Cerebellar cortex (tissue), 1 donor: ENCODE results near the gene ACTA2.
"Not testable (repeated sequence)": the region's sequence is repeated elsewhere in the genome, so short reads cannot be mapped to it uniquely, and the experiment has no call there.

Source experiments
- DNase-seq: peaks from one replicate; pipeline ENCODE4 v3.0.0-alpha.2; 2015; ENCODE audit warnings: low spot score

ACTA2 gene

GRCh38 chr10:88949912-88950837, 2.4 kb downstream of the ACTA2 start:
- DNase-seq, result no peak

- DNase-seq, result no peak
These were observed 3.5 kb downstream of the ACTA2 start for GRCh38 chr10:88949051-88949450.

DNA sequence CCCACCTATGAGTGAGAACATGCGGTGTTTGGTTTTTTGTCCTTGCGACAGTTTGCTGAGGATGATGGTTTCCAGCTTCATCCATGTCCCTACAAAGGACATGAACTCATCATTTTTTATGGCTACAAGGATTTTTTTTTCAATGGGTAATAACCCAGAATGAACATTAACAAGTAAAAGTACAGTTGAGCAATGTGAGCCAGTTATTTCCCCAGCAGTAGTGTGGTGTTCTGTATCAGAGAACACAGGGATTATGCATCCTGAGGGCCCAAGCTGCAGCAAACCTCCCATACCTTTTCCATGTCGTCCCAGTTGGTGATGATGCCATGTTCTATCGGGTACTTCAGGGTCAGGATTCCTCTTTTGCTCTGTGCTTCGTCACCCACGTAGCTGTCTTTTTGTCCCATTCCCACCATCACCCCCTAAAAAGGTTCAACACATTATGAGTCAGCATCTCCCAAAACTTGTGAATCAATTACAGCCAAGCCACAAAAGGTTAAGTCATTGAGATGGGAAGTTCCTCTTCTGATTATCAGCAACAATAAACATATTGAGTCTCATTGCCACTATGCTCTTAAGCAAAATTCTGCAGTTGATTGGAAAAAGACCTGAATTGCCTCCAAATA, 5.5 kb downstream of the ACTA2 start:
- DNase-seq, result no peak

DNA sequence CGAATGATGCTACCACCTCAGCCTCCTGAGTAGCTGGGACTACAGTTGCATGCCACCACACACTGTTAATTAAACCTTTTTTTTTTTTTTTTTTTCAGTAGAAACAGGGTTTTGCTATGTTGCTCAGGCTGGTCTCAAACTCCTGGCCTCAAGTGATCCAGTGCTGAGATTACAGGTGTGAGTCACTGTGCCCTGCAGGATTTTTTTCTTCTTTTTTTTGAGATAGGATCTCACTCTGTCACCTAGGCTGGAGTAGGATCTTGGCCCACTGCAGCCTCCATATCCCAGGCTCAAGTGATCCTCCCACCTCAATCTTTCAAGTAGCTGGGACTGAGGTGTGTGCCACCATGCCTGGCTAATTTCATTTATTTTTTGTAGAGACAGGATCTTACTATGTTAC, 6.4 kb downstream of the ACTA2 start:
- no peak for DNase-seq

DNA sequence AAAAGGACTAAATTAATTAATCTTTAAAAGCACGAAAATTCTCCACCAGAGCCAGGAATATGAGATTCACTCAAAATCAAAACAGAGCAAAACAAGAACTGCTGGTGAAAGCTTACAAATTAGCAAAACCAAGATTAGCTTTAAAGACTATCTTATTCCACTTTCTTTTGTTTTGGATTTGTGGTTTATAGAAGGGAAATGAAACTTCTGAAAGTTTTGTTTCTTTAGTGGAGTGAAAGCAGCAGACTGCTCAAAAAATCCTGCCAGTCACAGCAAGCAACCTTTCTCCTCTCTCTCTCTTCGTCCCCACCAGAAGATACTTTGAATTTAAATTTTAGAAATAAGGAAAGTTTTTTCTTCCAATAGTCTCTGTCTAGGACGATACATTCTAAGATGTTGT, 7.8 kb downstream of the ACTA2 start:
- no peak for DNase-seq

DNA sequence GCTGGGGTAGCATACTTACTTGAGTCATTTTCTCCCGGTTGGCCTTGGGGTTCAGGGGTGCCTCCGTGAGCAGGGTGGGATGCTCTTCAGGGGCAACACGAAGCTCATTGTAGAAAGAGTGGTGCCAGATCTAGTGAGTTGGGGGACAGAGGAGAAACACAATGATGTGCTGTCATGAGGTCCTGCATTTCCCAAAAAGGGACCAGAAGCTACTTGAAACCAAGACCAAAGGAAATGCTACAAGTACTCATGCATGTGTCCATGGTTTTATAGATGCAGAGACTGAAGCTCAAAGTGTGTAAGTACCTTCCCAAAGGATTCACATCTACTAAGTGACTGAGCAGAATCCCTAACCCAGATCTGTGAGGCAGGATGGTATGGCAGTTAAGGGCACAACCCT, 8.8 kb downstream of the ACTA2 start:
- no peak for DNase-seq

GRCh38 chr10:88941026-88941425, 11.5 kb downstream of the ACTA2 start:
- no peak for DNase-seq

DNA sequence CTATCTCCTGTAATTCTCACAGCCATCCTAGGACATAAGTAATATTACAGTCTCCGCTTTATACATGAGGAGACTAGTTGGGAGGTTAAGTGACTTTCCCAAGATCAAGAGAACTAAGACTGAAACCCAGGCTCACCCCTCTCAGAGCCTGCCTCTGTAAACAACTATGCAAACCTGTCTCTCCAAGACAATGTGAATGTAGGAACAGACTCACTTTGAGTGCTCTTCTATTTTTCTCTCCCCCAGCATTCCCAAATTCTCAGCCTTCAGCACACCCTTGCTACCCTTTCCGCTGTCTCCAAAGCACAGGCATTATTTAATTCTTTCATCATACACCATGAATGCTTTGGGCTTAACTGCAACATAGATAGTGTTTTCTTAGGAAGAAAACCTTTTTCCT, 13.6 kb downstream of the ACTA2 start:
- no peak for DNase-seq

- no peak for DNase-seq
These were observed 14.5 kb downstream of the ACTA2 start for GRCh38 chr10:88938039-88938438.

- DNase-seq, result no peak
These were observed 15.9 kb downstream of the ACTA2 start for GRCh38 chr10:88936656-88937055.

- peak; percentile 95 for DNase-seq
These were observed 17.5 kb downstream of the ACTA2 start for GRCh38 chr10:88934900-88935672.

GRCh38 chr10:88933564-88933963, 19.0 kb downstream of the ACTA2 start:
- DNase-seq, result no peak

DNA sequence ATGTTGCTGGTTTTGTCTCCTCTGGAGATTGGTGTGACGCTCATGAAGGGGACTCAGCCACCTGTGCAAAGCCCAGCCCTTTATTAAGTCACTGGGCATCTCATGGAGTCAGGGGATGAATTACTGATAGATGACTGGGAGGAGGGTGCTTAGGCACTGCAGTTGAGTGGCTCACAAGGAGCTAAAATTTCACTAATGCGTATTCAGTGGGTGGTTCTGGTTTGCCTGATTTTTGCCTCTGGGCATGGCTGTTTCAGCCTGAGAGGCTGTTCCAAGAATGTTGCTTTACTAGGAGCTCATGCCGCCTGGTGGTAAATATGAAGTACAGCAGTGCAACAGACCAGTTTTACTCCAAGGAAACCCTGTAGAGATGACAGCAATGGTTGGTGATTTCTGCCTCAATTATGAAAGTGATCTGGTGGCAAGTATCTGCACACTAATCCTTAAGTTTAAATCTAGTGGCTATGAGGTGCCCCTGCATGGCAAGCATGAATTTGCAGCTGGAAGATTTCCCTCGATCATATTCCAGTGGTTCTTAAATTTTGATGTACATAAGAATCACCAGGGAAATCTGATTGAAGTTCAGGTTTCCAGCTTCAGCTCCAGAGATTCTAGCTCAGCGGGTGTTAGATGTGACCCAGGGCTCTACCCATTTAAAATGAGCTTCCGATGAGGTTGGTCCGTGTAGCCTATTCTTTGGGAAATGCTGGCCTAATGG, 19.9 kb downstream of the ACTA2 start:
- peak; percentile 85 for DNase-seq

GRCh38 chr10:88932029-88932428, 20.5 kb downstream of the ACTA2 start:
- not testable (repeated sequence) for DNase-seq

- DNase-seq, result no peak
These were observed 21.0 kb downstream of the ACTA2 start for GRCh38 chr10:88931548-88931947.

- no peak for DNase-seq
These were observed 24.3 kb downstream of the ACTA2 start for GRCh38 chr10:88928254-88928653.

DNA sequence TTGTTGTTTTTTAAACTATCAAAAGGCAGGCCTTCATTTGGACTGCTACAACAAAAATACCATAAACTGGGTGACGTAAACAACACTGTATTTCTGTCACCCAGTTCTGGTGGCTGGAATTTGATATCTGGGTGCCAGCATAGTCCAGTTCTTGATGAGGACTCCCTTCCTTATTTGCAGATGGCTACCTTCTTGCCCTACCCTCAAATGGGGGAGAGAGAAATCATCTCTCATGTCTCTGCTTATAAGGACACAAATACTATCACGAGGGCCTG, 25.2 kb downstream of the ACTA2 start:
- DNase-seq, result peak; percentile 2

GRCh38 chr10:88926566-88927415, 25.8 kb downstream of the ACTA2 start:
- DNase-seq, result peak; percentile 64

DNA sequence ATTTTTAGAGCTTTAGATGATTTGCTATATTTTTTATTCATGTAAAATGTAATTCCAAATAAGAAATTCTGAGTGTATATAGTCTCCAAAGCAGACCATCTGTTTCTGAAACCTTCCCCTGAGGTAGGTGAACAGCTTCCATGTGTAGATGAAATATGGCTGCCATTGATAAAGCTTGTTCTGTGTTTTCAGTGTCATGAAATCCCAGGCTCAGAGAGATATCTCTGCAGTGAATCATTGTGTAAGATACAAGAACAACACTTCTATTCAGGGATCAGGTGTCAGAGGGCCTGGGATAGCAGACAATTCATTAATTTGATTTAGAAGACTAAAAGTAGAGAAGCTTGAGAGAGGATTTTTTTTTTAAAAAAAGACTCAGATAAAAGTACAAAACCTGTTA, 29.1 kb downstream of the ACTA2 start:
- no peak for DNase-seq

DNA sequence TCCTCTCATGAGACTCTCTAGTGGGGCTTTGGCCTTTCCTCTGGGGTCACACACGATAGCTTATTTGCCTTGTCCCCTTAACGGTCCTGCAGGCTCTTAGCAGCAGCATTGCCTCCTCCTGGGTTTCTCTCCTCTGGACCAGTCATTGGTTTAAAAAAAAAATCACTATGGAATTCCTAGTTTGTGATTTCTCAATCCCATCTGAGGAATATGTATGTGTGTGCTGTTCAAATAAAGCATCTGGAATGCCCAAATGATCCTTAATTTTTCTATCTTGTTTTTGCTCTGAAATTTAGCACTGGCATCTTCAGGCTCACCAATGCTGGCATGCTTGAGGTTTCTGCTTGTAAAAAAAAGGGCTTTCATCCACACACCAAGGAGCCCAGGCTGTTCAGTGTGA, 30.5 kb downstream of the ACTA2 start:
- no peak for DNase-seq

DNA sequence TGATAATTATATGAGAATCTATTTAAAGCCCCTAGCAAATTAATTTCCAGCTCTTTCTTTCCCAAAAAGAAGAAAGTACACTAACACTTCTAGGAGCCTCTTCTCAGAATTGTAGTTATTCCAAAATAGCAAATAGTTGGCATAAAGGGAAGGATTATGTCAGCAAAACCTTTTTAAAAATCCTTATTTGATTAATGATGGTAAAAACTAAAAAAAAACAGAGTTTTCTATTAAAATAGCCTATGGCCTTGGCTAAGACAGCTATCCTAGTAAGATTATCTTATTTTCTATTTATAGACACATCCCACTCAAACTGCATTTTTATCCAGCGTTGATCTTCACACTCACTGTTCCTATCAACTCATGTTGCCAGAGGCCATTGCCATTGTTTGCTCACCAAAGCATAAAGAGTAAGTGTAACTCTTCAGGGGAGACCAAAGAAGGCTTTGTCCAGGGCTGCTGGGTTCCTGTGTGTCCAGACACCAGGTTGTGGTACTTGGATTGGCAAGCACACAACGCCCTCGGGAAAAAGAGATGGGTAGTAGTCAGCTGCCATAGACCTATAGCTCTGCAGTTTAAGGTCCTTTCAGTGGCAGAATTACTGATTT, 31.5 kb downstream of the ACTA2 start:
- DNase-seq, result no peak
